Erythroblast (primary cell): ENCODE measurements around the gene NLRP5.

Experiments used
- GATA1 ChIP-seq: IDR thresholded peaks from 2 replicates; pipeline ENCODE4 v1.6.1; 2011; ENCODE audit warnings: low read depth, mild to moderate bottlenecking, control low read depth, low read length, moderate library complexity
- POLR2A ChIP-seq: IDR thresholded peaks from 2 replicates; pipeline ENCODE4 v1.6.1; 2011; ENCODE audit warnings: mild to moderate bottlenecking, low read length

GRCh38 chr19:56097306-56097705, 110.7 kb downstream of the NLRP5 start:
- TF ChIP-seq POLR2A (no peak), GATA1 (no peak)
